Renal pelvis (tissue), 4 donors: ENCODE data around the gene TDRD12. TPM values are rescaled to one million over a fixed set of nuclear protein-coding genes. Genes with fewer than 3 reads are reported as not detected.
"Not testable (repeated sequence)": the region's sequence is repeated elsewhere in the genome, so short reads cannot be mapped to it uniquely, and the experiment has no call there.

Source experiments
- DNase-seq: peaks from one replicate; pipeline ENCODE4 v3.0.0-alpha.2; 2013
- polyA plus RNA-seq, 3 donors: library from polyadenylated mRNA; unstranded; fragments of 120-200 nt; gene quantifications; one replicate each; pipeline ENCODE4 v1.2.1, GENCODE V29; 2013; ENCODE audit not compliant: insufficient read length in 3 of 3

The TDRD12 gene
- polyA plus RNA-seq, 3 donors: 0.40 to 1.1 (median 0.67) TPM

GRCh38 chr19:32693151-32694108 is 26.1 kb upstream of the TDRD12 start:
- not testable (repeated sequence) for DNase-seq

- not testable (repeated sequence) for DNase-seq
These were observed 25.3 kb upstream of the TDRD12 start for GRCh38 chr19:32694316-32694715.

- DNase-seq: not testable (repeated sequence)
These were observed 24.7 kb upstream of the TDRD12 start for GRCh38 chr19:32694851-32695250.

GRCh38 chr19:32695506-32695905 is 24.1 kb upstream of the TDRD12 start:
- DNase-seq: not testable (repeated sequence)

GRCh38 chr19:32696771-32697170 is 22.8 kb upstream of the TDRD12 start:
- DNase-seq: not testable (repeated sequence)

- DNase-seq: not testable (repeated sequence)
These were observed 19.4 kb upstream of the TDRD12 start for GRCh38 chr19:32700129-32700528.

- no peak for DNase-seq
These were observed 17.6 kb upstream of the TDRD12 start for GRCh38 chr19:32702010-32702409.

GRCh38 chr19:32704006-32704405 is 15.6 kb upstream of the TDRD12 start:
- not testable (repeated sequence) for DNase-seq

- no peak for DNase-seq
These were observed 11.1 kb upstream of the TDRD12 start for GRCh38 chr19:32708457-32708856.

- no peak for DNase-seq
These were observed 10.5 kb upstream of the TDRD12 start for GRCh38 chr19:32709032-32709431.

GRCh38 chr19:32711747-32712146 is 7.8 kb upstream of the TDRD12 start:
- no peak for DNase-seq

- not testable (repeated sequence) for DNase-seq
These were observed 3.4 kb upstream of the TDRD12 start for GRCh38 chr19:32716203-32716602.

- DNase-seq: no peak
These were observed 2.1 kb upstream of the TDRD12 start for GRCh38 chr19:32717496-32717895.

GRCh38 chr19:32718286-32718685 is 1.3 kb upstream of the TDRD12 start:
- no peak for DNase-seq

- DNase-seq: no peak
These were observed 809 bp downstream of the TDRD12 start for GRCh38 chr19:32720216-32720935.

GRCh38 chr19:32720936-32721250 is 1.3 kb downstream of the TDRD12 start:
- DNase-seq: no peak

GRCh38 chr19:32735936-32736335 is 16.4 kb downstream of the TDRD12 start:
- no peak for DNase-seq

GRCh38 chr19:32743021-32743420 is 23.5 kb downstream of the TDRD12 start:
- DNase-seq: no peak

GRCh38 chr19:32743447-32743846 is 23.9 kb downstream of the TDRD12 start:
- DNase-seq: no peak

GRCh38 chr19:32744555-32745325 is 25.2 kb downstream of the TDRD12 start:
- DNase-seq: no peak

GRCh38 chr19:32745594-32746251 is 26.2 kb downstream of the TDRD12 start:
- not testable (repeated sequence) for DNase-seq
